SK-N-SH (cell line): ENCODE results near the gene RDH12. TPM values are rescaled to one million over a fixed set of nuclear protein-coding genes. Genes with fewer than 3 reads are reported as not detected.
A peak's percentile ranks its signal among the peaks of the same experiment; 100 is the strongest.

Experiments
- CTCF ChIA-PET: fragments of 300-600, 350-600 bp; formaldehyde crosslinking; extraction: SDS; loops from one replicate; lab custom pipeline; 2021; lab: Yijun Ruan, JAX
- POLR2A ChIA-PET: fragments of 350-600 bp; sonication (Branson Sonifier 250); formaldehyde crosslinking; extraction: SDS; loops from one replicate; lab custom pipeline; 2020; ENCODE audit warnings: antibody characterized with exemption, inconsistent platforms; lab: Yijun Ruan, JAX
- DNase-seq: peaks from one replicate; pipeline ENCODE4 v3.0.0; 2012
- H2AFZ ChIP-seq: fragments of 200-600 bp; sonication (generic); 2 replicates; pipeline ENCODE4 v1.8.1; 2016; ENCODE audit warnings: antibody characterized with exemption, mild to moderate bottlenecking, low read depth
- H3F3A ChIP-seq: fragments of 200-600 bp; sonication (generic); replicated peaks from 2 replicates; pipeline ENCODE3; 2016; ENCODE audit warnings: antibody characterized with exemption, mild to moderate bottlenecking; ENCODE audit not compliant: insufficient read depth
- H3K27ac ChIP-seq, 2 experiments: fragments of 200-500 bp in 1 of 2; fragments of 200-600 bp in 1 of 2; sonication (Bioruptor generic) in 1 of 2; sonication (generic), shearing (Covaris generic) in 1 of 2; 2 replicates each; pipeline versions ENCODE4 v1.5.1 to v1.6.1; 2014 to 2016; ENCODE audit warnings: low read depth in 2 of 2, inconsistent platforms in 1 of 2, low read length in 1 of 2, mild to moderate bottlenecking in 1 of 2, mixed read lengths in 1 of 2
- H3K27me3 ChIP-seq: fragments of 200-600 bp; sonication (generic), shearing (Covaris generic); 2 replicates; pipeline ENCODE4 v1.6.1; 2016; ENCODE audit warnings: mixed run types; ENCODE audit not compliant: insufficient read depth
- H3K36me3 ChIP-seq, 2 experiments: fragments of 200-500 bp in 1 of 2; fragments of 200-600 bp in 1 of 2; sonication (Bioruptor generic) in 1 of 2; sonication (generic) in 1 of 2; replicated peaks in 1 of 2; 2 replicates each; pipeline versions ENCODE3 to v1.5.1; 2014 to 2016; ENCODE audit warnings: low read length in 1 of 2, mild to moderate bottlenecking in 1 of 2; ENCODE audit not compliant: insufficient read depth in 2 of 2, control insufficient read depth in 1 of 2
- H3K4me1 ChIP-seq, 2 experiments: fragments of 200-500 bp in 1 of 2; fragments of 200-600 bp in 1 of 2; sonication (Bioruptor generic) in 1 of 2; sonication (generic), shearing (Covaris generic) in 1 of 2; 2 replicates each; pipeline versions ENCODE4 v1.5.1 to v1.6.1; 2014 to 2016; ENCODE audit warnings: low read depth in 1 of 2, low read length in 1 of 2, mixed run types in 1 of 2; ENCODE audit not compliant: insufficient read depth in 2 of 2, control insufficient read depth in 1 of 2
- H3K4me2 ChIP-seq: fragments of 200-600 bp; sonication (generic), shearing (Covaris generic); 2 replicates; pipeline ENCODE4 v1.6.1; 2017; ENCODE audit warnings: mixed run types
- H3K4me3 ChIP-seq, 2 experiments: fragments of 200-500 bp in 1 of 2; fragments of 200-600 bp in 1 of 2; sonication (Bioruptor generic) in 1 of 2; sonication (generic), shearing (Covaris generic) in 1 of 2; 2 replicates each; pipeline versions ENCODE4 v1.5.1 to v1.8.1; 2014 to 2016; ENCODE audit warnings: low read depth in 2 of 2, inconsistent platforms in 1 of 2, low read length in 1 of 2, mild to moderate bottlenecking in 1 of 2, mixed read lengths in 1 of 2, moderate library complexity in 1 of 2
- H3K79me2 ChIP-seq: fragments of 200-600 bp; sonication (generic); 2 replicates; pipeline ENCODE4 v1.8.1; 2017; ENCODE audit warnings: mild to moderate bottlenecking; ENCODE audit not compliant: insufficient read depth
- H3K9ac ChIP-seq: fragments of 200-600 bp; sonication (generic); 2 replicates; pipeline ENCODE4 v1.6.1; 2017; ENCODE audit warnings: mixed run types
- H3K9me2 ChIP-seq: fragments of 200-600 bp; sonication (generic); 2 replicates; pipeline ENCODE4 v1.6.1; 2017; ENCODE audit warnings: mixed run types
- H3K9me3 ChIP-seq: fragments of 200-600 bp; sonication (generic); 2 replicates; pipeline ENCODE4 v1.6.1; 2017; ENCODE audit warnings: mixed run types, mild to moderate bottlenecking, moderate library complexity
- H4K20me1 ChIP-seq: fragments of 200-600 bp; sonication (generic); 2 replicates; pipeline ENCODE4 v1.6.1; 2017; ENCODE audit warnings: mild to moderate bottlenecking, mixed run types; ENCODE audit not compliant: insufficient read depth
- CHD2 ChIP-seq: fragments of 150-350 bp; IDR thresholded peaks from 2 replicates; pipeline ENCODE4 v1.6.1; 2018; ENCODE audit warnings: low read length; ENCODE audit not compliant: partially characterized antibody
- CTCF ChIP-seq: fragments of 200-600 bp; sonication (generic); IDR thresholded peaks from 2 replicates; pipeline ENCODE4 v1.6.1; 2017; ENCODE audit warnings: antibody characterized with exemption, mild to moderate bottlenecking, moderate library complexity
- ELF1 ChIP-seq: IDR thresholded peaks from 2 replicates; pipeline ENCODE4 v1.4.0; 2012
- EZH2phosphoT487 ChIP-seq: fragments of 200-600 bp; sonication (generic); IDR thresholded peaks from 2 replicates; pipeline ENCODE4 v1.6.1; 2017; ENCODE audit warnings: low read depth, mixed run types, mild to moderate bottlenecking, antibody characterized with exemption, moderate library complexity, borderline replicate concordance
- FOSL2 ChIP-seq: IDR thresholded peaks from 2 replicates; pipeline ENCODE4 v1.4.0; 2012; ENCODE audit warnings: low read depth, mild to moderate bottlenecking, moderate library complexity, borderline replicate concordance
- FOXM1 ChIP-seq: IDR thresholded peaks from 2 replicates; pipeline ENCODE4 v1.4.0; 2012; ENCODE audit warnings: low read depth, mild to moderate bottlenecking
- GATA2 ChIP-seq: sonication (generic); formaldehyde crosslinking; IDR thresholded peaks from 2 replicates; pipeline ENCODE4 v1.5.0; 2020; ENCODE audit warnings: mild to moderate bottlenecking, missing genetic modification reagents
- IRF3 ChIP-seq: fragments of 150-350 bp; IDR thresholded peaks from 2 replicates; pipeline ENCODE4 v1.6.1; 2016; ENCODE audit warnings: mild to moderate bottlenecking, low read depth, low read length
- MEF2A ChIP-seq: IDR thresholded peaks from 2 replicates; pipeline ENCODE4 v1.4.0; 2012; ENCODE audit warnings: low read depth, borderline replicate concordance
- NRF1 ChIP-seq: IDR thresholded peaks from 2 replicates; pipeline ENCODE4 v1.6.1; 2012; ENCODE audit warnings: low read depth, mild to moderate bottlenecking, low read length
- POLR2AphosphoS5 ChIP-seq: IDR thresholded peaks from 2 replicates; pipeline ENCODE4 v1.6.1; 2012; ENCODE audit warnings: low read depth, low read length
- RAD21 ChIP-seq: IDR thresholded peaks from 2 replicates; pipeline ENCODE4 v1.6.1; 2012; ENCODE audit warnings: mild to moderate bottlenecking, low read length
- RCOR1 ChIP-seq: fragments of 150-350 bp; IDR thresholded peaks from 2 replicates; pipeline ENCODE4 v1.6.1; 2017; ENCODE audit warnings: antibody characterized with exemption, low read length
- RFX5 ChIP-seq: IDR thresholded peaks from 2 replicates; pipeline ENCODE4 v1.6.1; 2012; ENCODE audit warnings: mild to moderate bottlenecking, improper control_type of control experiment, low read length
- SIN3A ChIP-seq: IDR thresholded peaks from 2 replicates; pipeline ENCODE4 v1.6.1; 2012; ENCODE audit warnings: low read depth, mild to moderate bottlenecking, low read length, moderate library complexity, borderline replicate concordance
- SMC3 ChIP-seq: IDR thresholded peaks from 2 replicates; pipeline ENCODE4 v1.6.1; 2012; ENCODE audit warnings: low read depth, low read length, improper control_type of control experiment
- TEAD4 ChIP-seq: IDR thresholded peaks from 2 replicates; pipeline ENCODE4 v1.4.0; 2012; ENCODE audit warnings: mild to moderate bottlenecking, borderline replicate concordance; ENCODE audit not compliant: insufficient read depth
- USF2 ChIP-seq: fragments of 150-350 bp; IDR thresholded peaks from 2 replicates; pipeline ENCODE4 v1.6.1; 2017; ENCODE audit warnings: antibody characterized with exemption, low read length, low read depth, borderline replicate concordance
- WGBS: methylation state at CpG from one replicate; pipeline ENCODE4 v1.1.6; 2017; ENCODE audit warnings: low lambda C conversion rate; 5-methylcytosine and 5-hydroxymethylcytosine counted together
- polyA plus RNA-seq, 3 experiments: library from polyadenylated mRNA; depleted of rRNA; stranded (reverse); fragments of >200 nt; gene quantifications; 2 replicates each; pipeline ENCODE4 v1.2.3, GENCODE V29; 2012

The RDH12 gene
- polyA plus RNA-seq, 1 of the 3 experiments (the other 2 are of a cell fraction): not detected

GRCh38 chr14:67703997-67704396 is 2.3 kb downstream of the RDH12 start (continued):
- TF ChIP-seq IRF3 (no peak), RAD21 (no peak)
- TF ChIP-seq, all 33 proteins: peak for 0

GRCh38 chr14:67704484-67705089 is 2.9 kb downstream of the RDH12 start:
- Histone ChIP-seq H3K4me3 (no peak overlapping the region), H2AFZ (no peak overlapping the region), H3K9ac (no peak overlapping the region), H3K79me2 (no peaks in the 10 kb centered on the region), H4K20me1 (no peaks in the 10 kb centered on the region), H3K9me2 (no peaks in the 10 kb centered on the region), H3K9me3 (peaks cover 4% of the 10 kb centered on the region; the same call in 1 of the 2 replicates), H3F3A (no peaks in the 10 kb centered on the region), H3K27ac (no peak overlapping the region), H3K4me2 (no peak overlapping the region), H3K27me3 (no peaks in the 10 kb centered on the region), H3K4me1 (no peaks in the 10 kb centered on the region), H3K36me3 (no peaks in the 10 kb centered on the region)
- 3% methylated on average over 3 of the region's 3 CpGs for WGBS
- CTCF ChIA-PET: interaction anchor here (0.5 to 11.0 kb wide), 85 partner anchors 10 to 1538 kb away, joined by 3 to 208 read pairs (median 4); partner anchors contain the start of genes ARG2, ATP6V1D, EIF2S1 and PIGH
- POLR2A ChIA-PET: interaction anchor here (0.6 to 1.3 kb wide), 6 partner anchors 9 to 266 kb away, joined by 3 to 7 read pairs (median 4); partner anchors contain the start of genes RDH11 and VTI1B
- peak; percentile 59 for DNase-seq
- TF ChIP-seq POLR2AphosphoS5 (no peak), FOXM1 (no peak), RCOR1 (0 out of 2 replicates have a peak, but pooled peaks have one; percentile 22), ELF1 (no peak), CTCF (peak; percentile 78), IRF3 (no peak), NRF1 (no peak), EZH2phosphoT487 (no peak), TEAD4 (no peak), USF2 (no peak), RFX5 (0 out of 2 replicates have a peak, but pooled peaks have one; percentile 11), MEF2A (no peak), GATA2 (CRISPR knock-in tag) (no peak), FOSL2 (no peak), RAD21 (peak; percentile 92), SMC3 (peak; percentile 75), CHD2 (peak; percentile 15), SIN3A (no peak)
- TF ChIP-seq, all 33 proteins: peak for 6
